ENCODE measurements around the gene ROR1. TPM values are rescaled to one million over a fixed set of nuclear protein-coding genes. Genes with fewer than 3 reads are reported as not detected.

Gene ROR1
- total and polyA plus RNA-seq, 2 experiments from 2014 or later = 27.6 to 47.8 TPM

GRCh38 chr1:63891060-63891690, 117.4 kb downstream of the ROR1 start:
- no peak overlapping the region for H3K27ac ChIP-seq
- H3K4me1 ChIP-seq (ENCODE audit: low read depth) = no peaks in the 10 kb centered on the region
- no peaks in the 10 kb centered on the region for H3K27me3 ChIP-seq
- DNase-seq (ENCODE audit: low read depth in 1 of 2, low spot score in 1 of 2) = no peak
- no peaks in the 10 kb centered on the region for H3K9me3 ChIP-seq (ENCODE audit: low read depth)
- H3K36me3 ChIP-seq = no peaks in the 10 kb centered on the region
- H3K4me3 ChIP-seq = no peak overlapping the region
- TF ChIP-seq CTCF (IDR thresholded peaks at IDR 0.05; ENCODE audit: low read depth, low read length) = no peak

GRCh38 chr1:63892632-63893395, 119.0 kb downstream of the ROR1 start:
- Histone ChIP-seq H3K9me3 (ENCODE audit: low read depth) (no peaks in the 10 kb centered on the region), H3K27me3 (no peaks in the 10 kb centered on the region), H3K27ac (no peak overlapping the region), H3K36me3 (no peaks in the 10 kb centered on the region), H3K4me3 (no peak overlapping the region), H3K4me1 (ENCODE audit: low read depth) (no peaks in the 10 kb centered on the region)
- TF ChIP-seq CTCF (IDR thresholded peaks at IDR 0.05; ENCODE audit: low read depth, low read length) = no peak
- DNase-seq (ENCODE audit: low read depth in 1 of 2, low spot score in 1 of 2) = peak in 1 of 2 donors; percentile 52

GRCh38 chr1:63893976-63894375, 120.2 kb downstream of the ROR1 start:
- DNase-seq (ENCODE audit: low read depth in 1 of 2, low spot score in 1 of 2) = no peak
- Histone ChIP-seq H3K27ac (no peak overlapping the region), H3K27me3 (no peaks in the 10 kb centered on the region), H3K36me3 (no peaks in the 10 kb centered on the region), H3K4me1 (ENCODE audit: low read depth) (no peaks in the 10 kb centered on the region), H3K4me3 (no peak overlapping the region), H3K9me3 (ENCODE audit: low read depth) (no peaks in the 10 kb centered on the region)
- no peak for TF ChIP-seq CTCF (IDR thresholded peaks at IDR 0.05; ENCODE audit: low read depth, low read length)

GRCh38 chr1:63894627-63895265, 120.9 kb downstream of the ROR1 start:
- no peak overlapping the region for H3K27ac ChIP-seq
- H3K4me1 ChIP-seq (ENCODE audit: low read depth) = no peaks in the 10 kb centered on the region
- no peaks in the 10 kb centered on the region for H3K27me3 ChIP-seq
- H3K36me3 ChIP-seq = no peaks in the 10 kb centered on the region
- no peak overlapping the region for H3K4me3 ChIP-seq
- no peaks in the 10 kb centered on the region for H3K9me3 ChIP-seq (ENCODE audit: low read depth)
- no peak for TF ChIP-seq CTCF (IDR thresholded peaks at IDR 0.05; ENCODE audit: low read depth, low read length)
- DNase-seq (ENCODE audit: low read depth in 1 of 2, low spot score in 1 of 2) = no peak

GRCh38 chr1:63896755-63897154, 122.9 kb downstream of the ROR1 start:
- no peaks in the 10 kb centered on the region for H3K9me3 ChIP-seq (ENCODE audit: low read depth)
- no peak for TF ChIP-seq CTCF (IDR thresholded peaks at IDR 0.05; ENCODE audit: low read depth, low read length)
- DNase-seq (ENCODE audit: low read depth in 1 of 2, low spot score in 1 of 2) = no peak
- H3K27me3 ChIP-seq = no peaks in the 10 kb centered on the region
- H3K4me3 ChIP-seq = no peak overlapping the region
- H3K4me1 ChIP-seq (ENCODE audit: low read depth) = no peaks in the 10 kb centered on the region
- H3K27ac ChIP-seq = no peak overlapping the region
- H3K36me3 ChIP-seq = no peaks in the 10 kb centered on the region
